Hematopoietic multipotent progenitor cell (in vitro differentiated cells): Measurements from ENCODE around the gene CACNA1D. TPM values are rescaled to one million over a fixed set of nuclear protein-coding genes. Genes with fewer than 3 reads are reported as not detected.

Experiments
- DNase-seq, 3 donors: peaks; one replicate each; pipeline ENCODE4 v3.0.0-alpha.2; 2011 to 2015; ENCODE audit warnings: low read depth in 2 of 3, low spot score in 2 of 3
- total RNA-seq: library from RNA; depleted of rRNA; stranded (reverse); fragments of >200 nt; gene quantifications from one replicate; pipeline ENCODE4 v1.2.3, GENCODE V29; 2012

CACNA1D gene
- total RNA-seq, 1 donor: 0.81 TPM

DNA sequence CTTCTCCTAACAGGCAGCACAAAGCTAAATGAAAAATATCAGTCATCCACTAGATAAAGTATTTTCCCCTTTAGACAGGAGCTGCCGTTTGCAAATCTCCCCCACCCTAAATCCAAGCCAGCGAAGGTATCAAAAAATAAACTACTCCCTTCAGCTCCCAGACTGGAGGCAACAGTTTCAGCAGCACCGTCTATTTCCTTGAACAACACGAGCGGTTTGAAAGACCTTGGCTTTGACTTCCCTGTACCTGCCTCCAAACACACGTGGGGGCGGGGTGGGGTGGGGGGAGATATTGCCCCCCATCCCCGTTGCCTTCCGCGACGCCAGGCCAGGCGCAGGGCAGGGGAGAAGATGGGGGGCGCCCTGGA lies 832 bp upstream of the CACNA1D start:
- no peak for DNase-seq

DNA sequence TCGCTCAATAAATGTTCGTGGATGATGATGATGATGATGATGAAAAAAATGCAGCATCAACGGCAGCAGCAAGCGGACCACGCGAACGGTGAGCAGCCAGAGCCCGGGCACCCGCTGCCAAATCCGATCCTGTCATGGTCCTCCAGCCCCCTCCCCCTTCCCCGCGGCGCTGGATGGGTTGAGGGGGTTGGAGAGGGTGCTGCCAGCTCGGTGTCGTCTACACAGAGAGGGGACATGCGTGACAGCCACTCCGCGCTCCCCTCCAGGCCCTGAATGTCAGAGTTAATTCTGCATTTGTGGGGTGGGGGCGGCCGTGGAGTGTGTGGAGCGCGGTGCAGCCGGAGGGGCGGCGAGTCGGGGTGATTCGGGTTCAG lies 722 bp downstream of the CACNA1D start:
- DNase-seq: no peak

DNA sequence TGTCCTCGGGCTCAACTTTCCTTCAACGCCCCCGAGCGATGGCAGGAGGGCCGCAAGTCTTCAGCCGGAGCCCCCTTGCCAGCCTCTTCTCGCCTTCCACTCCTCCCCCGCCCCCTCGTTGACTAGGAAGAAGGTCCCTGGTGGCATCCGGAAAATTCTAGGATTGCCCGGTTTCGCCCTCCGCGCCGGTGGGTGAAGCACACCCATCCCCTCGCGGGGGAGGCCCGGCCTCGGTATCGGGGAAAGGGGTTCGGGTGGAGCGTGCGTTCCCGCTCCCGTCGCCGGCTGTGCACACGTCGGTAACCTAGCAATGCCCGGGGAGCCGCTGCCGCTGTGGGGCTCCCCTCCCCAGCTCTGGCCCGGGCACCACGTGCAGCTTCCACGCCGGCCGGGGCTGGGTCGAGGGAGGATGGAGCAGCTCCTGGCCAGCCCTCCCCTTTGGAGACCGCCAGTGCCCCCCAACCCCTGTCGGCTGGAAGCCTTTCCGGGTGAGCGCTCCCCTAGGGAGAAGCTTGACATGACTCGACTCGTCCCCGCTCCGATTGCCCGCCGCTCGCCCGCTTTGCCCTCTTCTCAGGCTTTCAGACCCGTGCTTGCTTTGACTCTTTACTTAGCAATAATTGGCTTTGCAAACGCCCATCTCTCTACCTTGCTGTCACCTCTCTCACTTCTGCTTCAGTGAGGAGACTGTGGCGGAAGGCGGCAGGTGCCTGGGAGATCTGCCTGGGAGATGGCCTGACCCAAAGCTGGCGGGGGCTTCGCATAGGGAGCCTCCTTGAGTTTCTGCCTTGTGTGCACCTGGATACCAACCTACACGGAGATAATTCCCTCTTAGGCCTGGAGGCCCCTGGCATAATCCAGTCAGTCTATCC lies 1.3 kb downstream of the CACNA1D start:
- DNase-seq: no peak

DNA sequence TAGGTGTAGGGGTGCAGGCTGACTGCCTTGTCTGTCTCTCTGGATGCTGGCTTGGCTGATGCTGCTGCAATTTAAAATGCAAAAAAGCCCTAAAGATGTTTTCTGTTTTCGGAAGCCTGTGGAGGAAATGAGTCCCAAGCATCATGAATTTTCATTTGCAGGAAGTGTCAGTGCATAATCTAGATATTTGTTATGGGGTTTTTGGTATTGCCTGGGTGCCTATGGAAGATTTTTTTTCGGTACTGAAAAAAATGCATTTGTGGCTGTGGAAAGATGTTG lies 1.9 kb downstream of the CACNA1D start:
- no peak for DNase-seq

DNA sequence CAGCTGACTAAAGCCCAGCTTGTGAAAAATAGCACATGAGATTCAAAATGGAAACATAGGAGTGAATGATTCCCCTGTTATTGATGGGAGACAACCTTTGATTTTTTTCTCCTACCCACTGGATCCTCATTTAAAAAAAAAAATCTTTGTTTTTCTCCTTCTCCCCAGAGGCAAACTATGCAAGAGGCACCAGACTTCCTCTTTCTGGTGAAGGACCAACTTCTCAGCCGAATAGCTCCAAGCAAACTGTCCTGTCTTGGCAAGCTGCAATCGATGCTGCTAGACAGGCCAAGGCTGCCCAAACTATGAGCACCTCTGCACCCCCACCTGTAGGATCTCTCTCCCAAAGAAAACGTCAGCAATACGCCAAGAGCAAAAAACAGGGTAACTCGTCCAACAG lies 2.6 kb downstream of the CACNA1D start:
- DNase-seq: peak in 1 of 3 donors; percentile 49

DNA sequence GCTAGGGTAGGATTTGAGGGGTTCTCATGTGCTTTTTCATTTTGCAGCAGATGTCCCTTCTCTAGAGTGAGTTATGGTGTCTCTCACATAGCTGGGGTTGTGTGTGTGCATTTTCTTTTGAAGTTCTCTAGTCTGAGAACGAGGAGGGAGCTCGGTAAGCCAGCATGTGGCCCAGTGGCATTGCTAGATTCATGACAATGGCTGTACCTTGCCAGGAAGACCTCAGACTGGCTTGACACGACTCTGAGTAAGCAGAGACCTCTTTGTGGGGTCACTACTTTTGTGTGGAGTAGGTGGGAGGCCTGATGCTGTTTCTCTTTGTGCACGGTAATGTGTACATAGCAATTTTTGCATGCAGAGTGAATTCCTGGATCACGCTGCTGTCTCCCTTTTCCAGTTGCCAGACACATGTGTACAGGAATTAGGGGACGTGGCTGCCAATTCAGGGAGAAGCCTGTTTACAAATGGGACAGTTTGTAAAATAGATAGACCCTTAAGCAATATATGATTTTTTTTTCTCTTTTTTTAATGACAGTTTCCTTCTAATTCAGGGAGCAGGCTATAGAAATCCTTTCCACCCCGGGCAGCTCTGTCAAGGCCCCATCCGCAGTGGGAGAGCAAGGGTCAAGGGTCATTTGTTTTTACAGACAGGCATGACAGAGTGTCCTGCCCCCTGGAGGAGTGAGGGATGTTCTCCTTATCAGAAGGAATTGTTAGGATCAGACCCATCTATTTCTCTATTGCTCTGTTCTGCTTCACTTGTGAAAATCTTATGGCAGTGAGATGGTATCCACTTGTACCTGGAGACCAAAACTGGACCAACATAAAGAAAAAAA lies 4.6 kb downstream of the CACNA1D start:
- DNase-seq: no peak

DNA sequence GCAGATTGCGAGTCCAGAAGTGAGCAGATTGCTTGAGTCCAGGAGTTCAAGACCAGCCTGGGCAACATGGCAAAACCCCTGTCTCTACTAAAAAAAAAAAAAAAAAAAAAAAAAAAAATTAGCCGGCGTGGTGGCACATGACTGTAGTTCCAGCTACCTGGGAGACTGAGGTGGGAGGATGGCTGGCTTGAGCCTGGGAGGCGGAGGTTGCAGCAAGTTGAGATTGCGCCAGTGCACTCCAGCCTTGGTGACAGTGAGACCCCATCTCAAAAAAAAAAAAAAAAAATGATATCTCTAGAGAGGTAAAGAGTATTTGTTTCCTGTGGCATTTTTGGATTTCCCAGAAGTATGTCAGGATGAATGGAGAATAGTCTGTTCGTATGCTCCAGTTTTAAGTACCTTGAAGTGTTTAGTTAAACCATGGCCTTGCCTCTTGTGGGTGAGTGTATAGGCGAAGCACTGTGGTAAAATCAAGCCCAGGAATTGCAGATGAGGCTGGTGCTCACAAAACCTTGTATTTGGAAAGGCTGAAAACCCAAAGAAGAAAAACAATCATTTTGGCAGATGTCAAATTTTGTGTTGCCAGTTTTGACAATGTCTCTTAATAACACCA lies 5.9 kb downstream of the CACNA1D start:
- no peak for DNase-seq

DNA sequence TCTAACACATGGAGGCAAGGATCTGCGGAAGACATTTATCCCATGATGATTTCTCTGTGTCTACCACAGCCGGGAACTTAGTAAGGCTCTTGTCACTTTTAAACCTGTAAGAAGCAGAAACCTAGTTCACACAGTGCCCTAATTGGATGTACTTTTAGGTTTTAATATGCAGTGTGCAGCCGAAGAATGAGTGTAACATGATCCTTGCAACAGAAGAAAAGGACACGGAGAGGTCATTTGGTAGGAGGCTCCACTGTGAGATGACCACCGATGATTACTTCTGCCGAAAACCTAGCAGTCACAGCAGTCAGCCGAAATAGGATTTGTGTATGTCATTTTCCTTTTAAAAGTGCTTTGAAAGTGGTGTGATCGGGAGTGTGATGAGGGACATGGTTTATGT lies 6.8 kb downstream of the CACNA1D start:
- no peak for DNase-seq

DNA sequence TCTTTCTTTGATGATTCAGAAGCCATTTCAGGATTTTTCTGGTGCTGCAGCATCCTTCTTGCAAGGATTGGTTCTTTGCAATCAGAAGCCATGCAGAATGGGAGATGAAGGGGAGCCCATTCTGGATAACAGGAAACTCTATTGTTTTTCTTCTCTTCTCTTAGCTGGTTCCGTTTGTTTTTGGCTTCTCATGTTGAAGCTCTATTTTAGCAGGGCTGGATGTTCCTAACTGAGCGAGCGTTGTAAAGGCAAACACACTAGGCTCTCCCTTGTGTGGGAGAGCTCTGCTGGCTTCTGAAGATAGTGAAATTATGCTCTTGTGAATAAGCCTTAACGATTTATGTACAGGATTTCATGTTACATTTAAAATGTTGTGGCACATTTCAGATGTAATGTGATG lies 8.3 kb downstream of the CACNA1D start:
- DNase-seq: no peak

DNA sequence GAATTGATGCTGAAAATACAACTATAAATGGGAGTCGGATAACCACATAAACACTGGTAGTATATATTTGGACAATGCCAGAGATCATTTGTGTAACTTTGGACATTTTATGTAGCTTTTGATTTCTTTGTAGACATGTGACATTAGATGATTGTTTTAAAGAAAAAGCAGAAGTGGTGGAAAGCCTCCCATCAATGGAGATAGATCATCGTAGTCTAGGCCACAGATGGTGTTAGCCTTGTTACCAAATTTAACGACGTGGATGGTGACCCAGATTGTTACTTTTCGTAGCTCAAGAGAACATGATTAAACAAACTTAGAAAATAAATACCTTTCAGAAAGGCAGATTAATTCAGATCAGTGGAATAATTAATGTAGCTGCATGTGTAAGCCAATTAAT lies 8.8 kb downstream of the CACNA1D start:
- peak in 1 of 3 donors; percentile 40 for DNase-seq

DNA sequence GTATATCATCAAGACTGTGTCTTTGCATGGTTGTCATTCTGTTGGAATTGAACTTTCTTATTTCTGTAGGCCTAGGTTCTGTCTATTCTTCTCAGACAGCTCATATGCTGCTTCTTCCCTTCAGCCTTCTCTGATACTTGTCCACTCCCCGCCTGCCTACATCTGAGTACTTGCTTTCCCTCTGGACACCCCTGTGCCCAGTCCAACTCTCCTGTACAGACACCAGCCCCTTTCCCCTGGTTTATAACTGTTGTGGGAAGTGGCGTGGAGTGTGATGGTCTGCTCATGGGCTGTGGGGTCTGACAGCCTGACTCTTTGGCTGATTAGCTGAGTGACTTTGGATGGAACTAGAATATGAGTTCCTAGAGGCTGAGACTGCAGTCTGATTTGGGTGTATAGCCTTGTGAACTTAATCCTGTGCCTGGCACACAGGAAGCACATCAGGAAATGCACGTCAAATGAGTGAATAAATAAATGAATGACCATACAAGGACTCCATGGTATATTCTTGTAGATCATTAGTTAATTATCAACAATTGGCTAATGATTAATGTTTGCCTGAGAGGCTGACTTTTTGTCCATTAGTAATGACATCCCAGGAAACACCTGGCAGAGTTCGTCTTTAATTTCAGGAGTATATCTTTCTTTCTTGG lies 11.8 kb downstream of the CACNA1D start:
- DNase-seq: no peak

DNA sequence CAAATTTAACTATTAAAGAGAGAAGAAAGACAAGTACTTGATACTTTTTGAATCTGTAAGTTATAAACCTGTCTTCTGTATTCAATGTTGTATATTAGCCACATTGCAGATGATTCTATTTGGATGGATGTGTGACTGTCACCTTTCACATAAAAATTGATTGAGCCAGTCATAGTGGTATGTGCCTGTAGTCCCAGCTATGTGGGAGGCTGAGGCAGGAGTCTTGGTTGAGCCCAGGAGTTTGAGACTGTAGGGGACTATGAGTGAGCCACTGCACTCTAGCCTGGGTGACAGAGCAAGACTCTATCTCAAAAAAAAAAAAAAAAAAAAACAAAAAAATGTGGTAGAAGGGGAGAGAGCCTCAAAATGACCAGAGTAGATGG lies 12.3 kb downstream of the CACNA1D start:
- DNase-seq: no peak

DNA sequence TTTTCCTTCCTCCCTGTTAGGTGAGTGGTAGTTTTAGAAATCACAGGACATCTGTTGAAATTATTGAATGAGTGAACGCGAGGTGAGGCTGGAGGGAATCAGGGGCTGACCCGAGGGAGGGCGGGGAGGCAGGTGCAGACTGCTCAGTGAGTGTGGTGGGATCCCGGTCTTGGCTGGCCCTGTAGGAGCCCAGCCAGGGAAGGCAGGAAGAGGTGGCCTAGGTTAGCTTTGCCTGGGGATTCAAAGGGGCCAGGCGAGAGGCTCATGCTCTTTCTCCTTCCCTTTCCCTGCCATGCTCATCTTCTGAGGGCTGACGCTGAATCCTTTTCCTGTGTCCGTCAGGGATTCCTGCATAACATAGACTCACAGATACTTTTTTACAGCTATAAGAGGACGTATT lies 15.1 kb downstream of the CACNA1D start:
- no peak for DNase-seq

DNA sequence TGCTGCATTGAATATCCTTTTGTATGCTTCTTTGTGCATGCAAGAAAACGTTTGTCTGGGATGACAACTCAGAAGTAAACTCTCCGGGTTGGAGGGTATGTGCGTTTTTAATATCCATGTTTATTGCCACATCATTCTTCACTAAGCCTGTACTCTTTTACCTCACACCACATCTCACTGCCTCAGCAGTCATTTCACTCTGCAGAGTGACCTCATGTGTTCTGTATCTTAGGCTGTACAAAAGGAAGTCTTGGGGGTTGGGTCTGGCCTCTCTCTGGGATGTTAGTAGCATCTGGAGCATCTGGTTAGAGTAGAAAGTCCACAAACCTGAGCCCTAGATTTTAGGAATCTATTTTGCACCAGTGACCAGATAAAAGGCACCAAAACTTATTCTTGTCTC lies 16.1 kb downstream of the CACNA1D start:
- DNase-seq: no peak

DNA sequence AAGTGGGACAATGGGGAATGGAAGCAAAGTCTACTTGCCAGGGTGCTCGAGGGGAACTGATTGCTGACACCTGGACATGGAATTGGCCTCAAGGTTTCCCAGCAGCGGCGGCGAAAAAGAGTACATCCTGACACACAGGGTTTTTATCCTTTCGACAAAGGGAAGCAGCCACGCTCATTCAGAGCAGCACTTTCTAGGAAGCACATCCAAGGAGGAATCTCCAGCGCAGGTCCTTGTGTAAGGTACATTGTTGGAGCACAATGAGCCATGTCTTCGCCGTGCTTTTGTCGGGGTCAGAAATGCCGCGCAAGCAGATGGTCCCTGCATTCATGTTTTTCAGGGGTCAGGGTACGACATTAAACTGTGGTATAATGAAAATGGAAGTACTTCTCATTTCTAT lies 16.8 kb downstream of the CACNA1D start:
- no peak for DNase-seq

DNA sequence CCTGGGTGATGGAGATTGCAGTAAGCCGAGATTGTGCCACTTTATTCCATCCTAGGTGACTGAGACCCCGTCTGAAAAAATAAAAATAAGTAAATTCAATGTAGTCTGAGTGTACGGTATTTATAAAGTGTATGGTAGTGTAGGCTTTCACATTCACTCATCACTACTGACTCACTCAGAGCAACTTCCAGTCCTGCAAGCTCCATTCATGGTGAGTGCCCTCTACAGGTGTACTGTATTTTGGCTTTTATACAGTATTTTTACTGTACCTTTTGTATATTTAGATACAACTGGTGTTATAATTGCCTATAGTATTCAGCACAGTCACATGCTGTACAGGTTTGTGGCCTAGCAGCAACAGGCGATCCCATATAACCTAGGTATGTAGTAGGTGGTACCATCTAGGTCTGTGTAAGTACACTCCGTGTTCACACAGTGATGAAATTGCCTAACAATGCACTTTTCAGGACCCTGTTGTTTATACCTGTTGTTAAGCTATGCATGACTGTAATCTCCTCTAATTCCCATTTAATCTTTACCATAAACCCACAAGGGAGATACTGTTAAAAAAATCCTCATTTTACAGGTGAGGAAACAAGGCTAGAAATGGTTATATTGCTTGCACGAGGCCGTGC lies 19.3 kb downstream of the CACNA1D start:
- DNase-seq: no peak

DNA sequence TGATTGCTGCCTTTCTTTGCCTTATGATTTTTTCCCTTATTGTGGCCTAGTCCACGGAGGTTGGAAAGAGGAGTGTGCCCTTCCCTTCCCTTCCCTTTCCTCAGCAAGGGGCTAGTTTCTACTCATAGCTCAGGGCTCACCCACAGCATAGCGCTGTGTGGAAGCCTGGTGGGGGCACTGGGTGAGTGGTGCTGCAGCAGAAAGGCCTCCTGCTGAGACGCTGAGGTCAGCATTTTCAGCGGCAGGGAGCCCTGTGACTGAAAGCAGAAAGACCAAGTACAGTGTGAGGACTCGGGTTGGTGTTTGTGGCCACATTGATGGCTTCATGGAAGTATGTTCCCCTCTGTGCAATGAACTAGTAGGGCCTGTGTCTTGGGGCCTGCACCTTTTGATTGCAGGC lies 21.9 kb downstream of the CACNA1D start:
- no peak for DNase-seq

DNA sequence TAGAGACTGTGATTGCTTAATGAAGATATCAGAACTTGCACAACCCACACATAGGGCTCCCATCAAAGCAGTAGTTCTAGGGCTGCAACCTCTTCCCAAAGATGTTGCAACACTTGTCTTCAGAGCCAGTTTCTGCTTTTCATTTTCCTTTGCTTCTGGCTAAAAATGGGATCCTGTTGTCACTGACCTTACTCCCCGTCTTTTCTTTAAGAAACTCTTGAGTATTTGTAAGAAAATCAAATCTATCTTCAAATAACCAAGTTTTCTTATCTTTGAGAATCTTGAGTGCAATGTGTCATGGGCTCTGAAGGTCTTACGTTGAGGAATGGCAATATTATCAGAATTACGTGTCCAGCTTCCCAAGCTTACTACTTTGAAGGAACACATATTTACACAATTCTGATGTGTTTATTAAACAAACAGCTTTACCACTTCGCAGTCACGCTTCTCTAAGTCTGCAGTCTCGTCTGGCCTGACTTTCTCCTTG lies 24.1 kb downstream of the CACNA1D start:
- DNase-seq: no peak

DNA sequence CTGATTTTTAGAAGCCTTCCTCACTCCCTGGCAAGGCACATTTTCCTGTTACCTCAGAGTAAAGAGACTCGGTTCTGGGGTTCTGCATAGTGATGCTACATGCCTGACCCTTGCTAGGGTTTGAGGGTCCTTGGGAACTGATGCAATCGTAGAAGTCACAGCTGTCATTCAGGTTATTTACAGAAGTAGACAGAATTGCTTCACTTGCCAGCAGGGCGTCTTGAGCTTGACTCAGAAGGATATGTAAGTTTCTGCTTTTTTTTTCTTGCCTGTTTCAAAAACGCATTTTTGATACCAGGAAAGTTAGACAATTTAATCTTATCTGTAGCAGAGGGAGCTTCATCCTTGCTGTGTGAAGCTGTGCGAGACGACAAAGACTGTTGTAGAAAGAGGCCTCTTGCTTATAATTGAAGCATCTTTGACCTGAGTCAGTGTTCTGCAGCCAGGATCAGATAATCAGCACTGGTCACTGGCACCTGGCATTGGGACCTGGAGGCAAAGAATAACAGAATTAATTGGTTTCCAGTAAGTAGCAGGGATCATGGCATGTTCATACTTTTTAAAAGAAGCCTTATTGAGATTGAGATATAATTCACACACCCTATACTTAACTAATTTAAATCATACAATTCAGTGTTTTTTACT lies 24.8 kb downstream of the CACNA1D start:
- no peak for DNase-seq

DNA sequence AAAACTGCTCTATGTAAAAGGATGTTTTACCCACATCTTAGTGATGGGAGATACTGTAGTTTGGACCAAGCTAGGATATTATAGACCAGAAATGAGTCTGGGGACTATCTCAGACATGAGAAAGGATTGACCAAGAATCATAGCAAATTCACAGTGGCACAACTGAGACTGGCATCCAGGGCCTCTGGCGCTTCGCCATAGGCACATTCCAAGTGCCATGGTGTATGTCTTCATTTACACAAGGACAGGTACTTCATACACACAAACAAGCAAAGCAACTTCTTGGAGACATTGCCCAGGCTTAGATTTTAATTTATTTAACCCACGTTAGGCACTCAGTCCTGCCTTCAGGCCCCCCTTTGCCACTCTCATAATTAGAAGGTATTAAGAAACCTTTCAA lies 28.9 kb downstream of the CACNA1D start:
- no peak for DNase-seq
